Uterus (tissue), 4 donors: ENCODE measurements around the gene HORMAD2. TPM values are rescaled to one million over a fixed set of nuclear protein-coding genes. Genes with fewer than 3 reads are reported as not detected.
A peak's percentile ranks its signal among the peaks of the same experiment; 100 is the strongest.

Experiments
- DNase-seq, 2 donors: peaks; one replicate each; pipeline ENCODE4 v3.0.0-alpha.2; 2019 to 2020
- H3K27ac ChIP-seq, 2 donors: fragments of 200-600 bp; sonication (generic); 1 replicate in 1 of 2; 2 replicates in 1 of 2; pipeline ENCODE4 v1.5.1; 2016 to 2018
- H3K27me3 ChIP-seq, 2 donors: fragments of 200-600 bp; sonication (generic); one replicate each; pipeline ENCODE4 v1.5.1; 2018 to 2019; ENCODE audit warnings: control low read depth in 1 of 2
- H3K36me3 ChIP-seq, 2 donors: fragments of 200-600 bp; sonication (generic); one replicate each; pipeline ENCODE4 v1.5.1; 2019; ENCODE audit warnings: control low read depth in 1 of 2
- H3K4me1 ChIP-seq, 2 donors: fragments of 200-600 bp; sonication (generic); one replicate each; pipeline ENCODE4 v1.5.1; 2018 to 2019; ENCODE audit warnings: control low read depth in 1 of 2
- H3K4me3 ChIP-seq, 2 donors: fragments of 200-600 bp; sonication (generic); 1 replicate in 1 of 2; 2 replicates in 1 of 2; pipeline ENCODE4 v1.5.1; 2018 to 2019; ENCODE audit warnings: mild to moderate bottlenecking in 1 of 2
- H3K9me3 ChIP-seq, 2 donors: fragments of 200-600 bp; sonication (generic); one replicate each; pipeline ENCODE4 v1.5.1; 2019; ENCODE audit warnings: control low read depth in 1 of 2
- POLR2A ChIP-seq, 2 donors: fragments of 450-650 bp; IDR thresholded peaks; one replicate each; pipeline ENCODE4 v1.6.1; 2016; ENCODE audit warnings: antibody characterized with exemption in 2 of 2, mild to moderate bottlenecking in 1 of 2, moderate library complexity in 1 of 2
- intact Hi-C: fragments of 100-400 bp; cut with DNase I; formaldehyde crosslinking; loops from one replicate; pipeline ENCODE4 v1.15.1; 2023; ENCODE audit warnings: low total_unique reads
- total RNA-seq, 4 donors: library from RNA; depleted of rRNA in 3 of 4; stranded (reverse); fragments of >200 nt in 3 of 4; gene quantifications; one replicate each; pipeline versions ENCODE4 v1.1.0 to v1.2.4, GENCODE V29; 2014 to 2023
- TF ChIP-seq, protein P1 (sequence below), 4 experiments: fragments of 200-600 bp in 2 of 4; fragments of 450-650 bp in 2 of 4; sonication (generic) in 2 of 4; IDR thresholded peaks; one replicate each; pipeline ENCODE4 v1.5.1; 2016 to 2019; ENCODE audit warnings: antibody characterized with exemption in 4 of 4, mild to moderate bottlenecking in 2 of 4, moderate library complexity in 1 of 4
- donor health status: DM: yes; HTN: yes; CAD: no.

The HORMAD2 gene, protein sequence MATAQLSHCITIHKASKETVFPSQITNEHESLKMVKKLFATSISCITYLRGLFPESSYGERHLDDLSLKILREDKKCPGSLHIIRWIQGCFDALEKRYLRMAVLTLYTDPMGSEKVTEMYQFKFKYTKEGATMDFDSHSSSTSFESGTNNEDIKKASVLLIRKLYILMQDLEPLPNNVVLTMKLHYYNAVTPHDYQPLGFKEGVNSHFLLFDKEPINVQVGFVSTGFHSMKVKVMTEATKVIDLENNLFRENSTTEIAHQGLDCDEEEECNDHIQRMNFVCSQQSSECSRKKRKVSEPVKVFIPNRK
- total RNA-seq, result not detected

DNA sequence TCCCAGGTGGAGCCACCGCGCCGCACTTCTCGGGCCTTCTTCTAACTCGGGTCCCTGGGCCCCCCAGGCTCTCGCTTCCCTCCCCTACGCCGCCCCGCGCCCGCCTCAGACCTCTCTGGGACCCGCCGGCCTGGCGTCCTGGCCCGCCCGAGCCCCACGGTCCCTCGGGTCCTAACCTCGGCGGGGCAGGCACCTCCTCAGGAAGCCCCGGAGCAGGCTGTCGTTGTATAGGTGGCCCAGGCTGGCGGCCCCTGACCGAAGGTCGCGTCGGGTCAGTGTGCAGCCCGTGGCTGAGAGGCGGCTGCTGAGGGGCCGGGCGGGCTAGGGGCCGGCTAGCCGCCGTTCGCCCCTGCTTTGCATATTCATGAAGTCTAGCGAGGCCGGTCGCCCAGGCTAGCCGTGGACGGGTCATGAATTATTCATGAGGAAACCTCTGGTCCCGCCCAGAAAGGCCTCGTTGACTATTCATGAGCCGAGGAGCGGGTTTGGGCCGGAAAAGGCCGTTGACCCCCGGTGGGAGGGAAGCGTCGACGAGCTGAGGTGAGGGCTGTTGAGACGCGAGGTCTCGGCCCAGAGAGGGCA lies at the start of gene HORMAD2:
Gene HORMAD2, plus strand, starts transcription at position 513 of the 582 bp plus-strand sequence. CDS start 13,489 bp downstream, outside the sequence.
- Histone ChIP-seq H3K27ac (no peak within 1 kb of the TSS), H3K4me3 (no peak within 1 kb of the TSS), H3K9me3 (no peaks in the 10 kb centered on the region), H3K27me3 (no peaks in the 10 kb centered on the region), H3K36me3 (no peaks in the 10 kb centered on the region), H3K4me1 (no peaks in the 10 kb centered on the region)
- DNase-seq, result no peak
- intact Hi-C loops, result loop anchor here (10.0 kb wide), 1 partner anchor 385 kb away; no protein-coding TSS in a partner anchor
- TF ChIP-seq, protein P1, sequence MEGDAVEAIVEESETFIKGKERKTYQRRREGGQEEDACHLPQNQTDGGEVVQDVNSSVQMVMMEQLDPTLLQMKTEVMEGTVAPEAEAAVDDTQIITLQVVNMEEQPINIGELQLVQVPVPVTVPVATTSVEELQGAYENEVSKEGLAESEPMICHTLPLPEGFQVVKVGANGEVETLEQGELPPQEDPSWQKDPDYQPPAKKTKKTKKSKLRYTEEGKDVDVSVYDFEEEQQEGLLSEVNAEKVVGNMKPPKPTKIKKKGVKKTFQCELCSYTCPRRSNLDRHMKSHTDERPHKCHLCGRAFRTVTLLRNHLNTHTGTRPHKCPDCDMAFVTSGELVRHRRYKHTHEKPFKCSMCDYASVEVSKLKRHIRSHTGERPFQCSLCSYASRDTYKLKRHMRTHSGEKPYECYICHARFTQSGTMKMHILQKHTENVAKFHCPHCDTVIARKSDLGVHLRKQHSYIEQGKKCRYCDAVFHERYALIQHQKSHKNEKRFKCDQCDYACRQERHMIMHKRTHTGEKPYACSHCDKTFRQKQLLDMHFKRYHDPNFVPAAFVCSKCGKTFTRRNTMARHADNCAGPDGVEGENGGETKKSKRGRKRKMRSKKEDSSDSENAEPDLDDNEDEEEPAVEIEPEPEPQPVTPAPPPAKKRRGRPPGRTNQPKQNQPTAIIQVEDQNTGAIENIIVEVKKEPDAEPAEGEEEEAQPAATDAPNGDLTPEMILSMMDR (IDR thresholded peaks at IDR 0.05), result no peak
- TF ChIP-seq POLR2A (IDR thresholded peaks at IDR 0.05), result no peak

DNA sequence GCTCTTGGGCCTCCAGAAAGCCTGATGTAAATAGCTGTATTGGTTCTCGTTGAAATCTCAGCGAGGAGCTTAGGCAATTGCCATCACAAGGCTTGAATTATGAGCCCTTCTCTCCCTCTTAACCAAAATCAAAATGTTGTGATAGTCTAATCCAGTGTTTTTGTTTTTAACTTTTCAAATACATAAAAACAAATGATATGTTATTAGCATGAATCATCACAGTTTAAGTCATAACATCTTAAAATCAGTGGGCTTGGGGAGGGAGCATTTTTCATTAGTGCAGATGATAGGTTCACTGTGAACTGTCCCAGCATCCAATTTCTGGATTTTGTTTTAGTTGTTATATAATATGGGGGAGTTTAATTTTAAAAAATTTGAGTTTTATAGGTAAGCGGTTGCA lies 48.9 kb upstream of the HORMAD2 start:
- TF ChIP-seq, protein P1 (IDR thresholded peaks at IDR 0.05), result no peak
- no peak for TF ChIP-seq POLR2A (IDR thresholded peaks at IDR 0.05)
- Histone ChIP-seq H3K9me3 (no peaks in the 10 kb centered on the region), H3K4me3 (no peak overlapping the region), H3K27me3 (no peaks in the 10 kb centered on the region), H3K4me1 (no peaks in the 10 kb centered on the region), H3K36me3 (no peaks in the 10 kb centered on the region), H3K27ac (peak overlapping the region in 1 of 2 donors; percentile 51)
- DNase-seq, result no peak
- intact Hi-C loops, result no loop called here

DNA sequence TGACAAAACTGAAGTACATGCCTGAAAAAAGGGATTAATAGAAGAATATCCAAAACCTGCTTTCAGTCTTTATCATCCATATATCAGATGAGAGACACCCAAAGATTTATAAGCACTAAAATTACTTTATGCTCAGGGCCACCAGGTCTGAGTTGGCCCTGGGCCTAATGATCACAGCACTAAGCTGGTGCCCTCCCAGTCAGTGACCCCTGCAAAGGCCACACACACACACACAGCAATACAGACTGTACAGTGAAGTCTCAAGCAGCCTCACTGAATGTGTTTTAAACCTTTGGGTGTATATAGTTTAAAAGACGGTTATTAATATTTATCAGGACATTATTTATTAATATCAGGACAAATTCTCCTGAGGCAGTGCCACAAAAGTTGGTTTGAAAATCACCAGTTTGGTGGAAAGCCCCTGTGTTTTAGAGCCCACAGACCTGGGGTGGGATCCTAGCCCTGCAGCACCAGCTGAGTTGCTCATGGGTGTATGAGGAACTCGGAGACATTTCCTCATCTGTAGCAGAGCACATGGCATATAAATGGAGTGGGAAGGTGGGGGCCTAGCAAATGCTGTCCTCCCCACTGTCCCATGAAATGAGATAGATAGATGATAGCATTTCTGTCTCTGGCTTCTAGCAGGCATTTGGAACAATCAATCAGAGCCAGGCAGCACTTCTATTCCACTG lies 48.4 kb upstream of the HORMAD2 start:
- H3K9me3 ChIP-seq, result no peaks in the 10 kb centered on the region
- TF ChIP-seq, protein P1 (IDR thresholded peaks at IDR 0.05), result no peak
- TF ChIP-seq POLR2A (IDR thresholded peaks at IDR 0.05), result no peak
- intact Hi-C loops, result no loop called here
- no peaks in the 10 kb centered on the region for H3K36me3 ChIP-seq
- no peaks in the 10 kb centered on the region for H3K4me1 ChIP-seq
- H3K4me3 ChIP-seq, result no peak overlapping the region
- H3K27ac ChIP-seq, result no peak overlapping the region
- DNase-seq, result no peak
- no peaks in the 10 kb centered on the region for H3K27me3 ChIP-seq

DNA sequence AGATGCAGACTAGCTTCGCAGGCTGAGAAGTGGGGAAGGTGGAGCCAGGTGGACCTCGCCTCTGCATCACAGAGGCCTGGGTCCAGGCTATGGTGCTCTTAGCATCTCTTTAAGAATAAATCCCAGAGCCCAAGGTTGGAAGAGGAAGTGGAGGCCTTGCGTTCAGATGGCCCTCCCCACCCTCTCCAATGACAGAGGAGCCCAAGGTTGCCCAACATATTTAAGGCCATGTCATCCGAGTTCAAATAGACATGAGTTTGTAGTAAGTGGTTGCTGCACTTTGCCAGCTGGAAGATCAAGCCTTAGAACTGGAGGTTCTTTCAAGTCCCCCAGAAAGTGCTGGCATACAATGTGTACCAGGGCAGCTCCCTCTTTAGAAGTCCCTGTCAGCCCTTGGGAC lies 47.1 kb upstream of the HORMAD2 start:
- H3K4me1 ChIP-seq, result no peaks in the 10 kb centered on the region
- no peak overlapping the region for H3K4me3 ChIP-seq
- no peaks in the 10 kb centered on the region for H3K9me3 ChIP-seq
- TF ChIP-seq POLR2A (IDR thresholded peaks at IDR 0.05), result no peak
- TF ChIP-seq, protein P1 (IDR thresholded peaks at IDR 0.05), result no peak
- no peaks in the 10 kb centered on the region for H3K27me3 ChIP-seq
- DNase-seq, result no peak
- no peak overlapping the region for H3K27ac ChIP-seq
- no peaks in the 10 kb centered on the region for H3K36me3 ChIP-seq
- intact Hi-C loops, result no loop called here

DNA sequence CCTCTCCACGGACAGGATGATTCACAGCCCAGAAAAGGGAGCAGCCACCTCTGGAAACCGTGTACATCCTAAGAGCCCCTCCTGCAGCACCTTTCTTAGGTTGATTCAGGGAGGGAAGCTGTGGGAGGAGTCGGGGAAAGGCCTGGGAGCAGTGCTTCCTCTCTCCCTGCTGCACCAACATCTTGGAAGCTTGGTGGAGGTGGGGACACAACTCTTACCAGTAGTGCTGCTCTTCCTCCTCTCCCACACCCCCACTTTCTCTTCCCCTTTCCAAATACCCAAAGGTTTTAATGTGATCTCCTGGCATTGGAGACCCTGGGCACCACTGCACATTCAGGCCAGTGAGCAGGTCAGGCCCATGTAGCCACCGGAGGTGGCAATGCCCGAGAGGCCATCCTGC lies 46.4 kb upstream of the HORMAD2 start:
- no peaks in the 10 kb centered on the region for H3K4me1 ChIP-seq
- H3K27ac ChIP-seq, result no peak overlapping the region
- DNase-seq, result no peak
- no peak overlapping the region for H3K4me3 ChIP-seq
- no peaks in the 10 kb centered on the region for H3K27me3 ChIP-seq
- no peaks in the 10 kb centered on the region for H3K9me3 ChIP-seq
- no peaks in the 10 kb centered on the region for H3K36me3 ChIP-seq
- intact Hi-C loops, result no loop called here
- TF ChIP-seq, protein P1 (IDR thresholded peaks at IDR 0.05), result no peak
- no peak for TF ChIP-seq POLR2A (IDR thresholded peaks at IDR 0.05)
